Suprapubic skin (tissue), 4 donors: ENCODE results near the gene TANC1. TPM values are rescaled to one million over a fixed set of nuclear protein-coding genes. Genes with fewer than 3 reads are reported as not detected.
A peak's percentile ranks its signal among the peaks of the same experiment; 100 is the strongest.

ENCODE experiments used
- DNase-seq, 2 donors: peaks; one replicate each; pipeline ENCODE4 v3.0.0-alpha.2; 2019; ENCODE audit warnings: low spot score in 2 of 2
- H3K27ac ChIP-seq: fragments of 200-600 bp; sonication (generic); one replicate; pipeline ENCODE4 v1.5.1; 2019
- H3K27me3 ChIP-seq: fragments of 200-600 bp; sonication (generic); one replicate; pipeline ENCODE4 v1.5.1; 2019
- H3K36me3 ChIP-seq: fragments of 200-600 bp; sonication (generic); one replicate; pipeline ENCODE4 v1.5.1; 2019
- H3K4me1 ChIP-seq: fragments of 200-600 bp; sonication (generic); one replicate; pipeline ENCODE4 v1.5.1; 2019
- H3K4me3 ChIP-seq: fragments of 200-600 bp; sonication (generic); one replicate; pipeline ENCODE4 v1.5.1; 2019; ENCODE audit warnings: mild to moderate bottlenecking
- H3K9me3 ChIP-seq: fragments of 200-600 bp; sonication (generic); one replicate; pipeline ENCODE4 v1.5.1; 2019
- CTCF ChIP-seq, 2 donors: fragments of 200-600 bp in 1 of 2; fragments of 450-650 bp in 1 of 2; sonication (generic) in 1 of 2; IDR thresholded peaks; one replicate each; pipeline ENCODE4 v1.5.1; 2016 to 2019; ENCODE audit warnings: antibody characterized with exemption in 2 of 2, mild to moderate bottlenecking in 1 of 2, moderate library complexity in 1 of 2
- EP300 ChIP-seq: sonication (generic); formaldehyde crosslinking; IDR thresholded peaks from one replicate; pipeline ENCODE4 v1.6.1; 2017; ENCODE audit warnings: antibody characterized with exemption
- POLR2A ChIP-seq, 2 donors: fragments of 450-650 bp; IDR thresholded peaks; one replicate each; pipeline ENCODE4 v1.6.1; 2017; ENCODE audit warnings: antibody characterized with exemption in 2 of 2, mild to moderate bottlenecking in 2 of 2, moderate library complexity in 2 of 2
- POLR2AphosphoS5 ChIP-seq, 3 donors: sonication (generic); formaldehyde crosslinking; IDR thresholded peaks; one replicate each; pipeline ENCODE4 v1.6.1; 2017; ENCODE audit warnings: antibody characterized with exemption in 3 of 3
- WGBS: methylation state at CpG from one replicate; pipeline ENCODE4 v1.1.5; 2018; 5-methylcytosine and 5-hydroxymethylcytosine counted together
- total RNA-seq, 4 donors: library from RNA; depleted of rRNA; stranded (reverse); fragments of >200 nt; gene quantifications; one replicate each; pipeline ENCODE4 v1.1.0, GENCODE V29; 2016

The TANC1 gene
- total RNA-seq, 4 donors from 2014 or later: 57.6 to 260 (median 88.3) TPM

- H3K27me3 ChIP-seq: no peaks in the 10 kb centered on the region
- H3K36me3 ChIP-seq: peaks cover 11% of the 10 kb centered on the region
- no peak overlapping the region for H3K4me3 ChIP-seq
- DNase-seq: no peak
- H3K27ac ChIP-seq: no peak overlapping the region
- H3K9me3 ChIP-seq: no peaks in the 10 kb centered on the region
- WGBS: 64% methylated on average over 3 of the region's 3 CpGs
- H3K4me1 ChIP-seq: peaks cover 27% of the 10 kb centered on the region
- TF ChIP-seq EP300: no peak
- no peak for TF ChIP-seq POLR2A (IDR thresholded peaks at IDR 0.05)
- TF ChIP-seq POLR2AphosphoS5 (IDR thresholded peaks at IDR 0.05): no peak
- no peak for TF ChIP-seq CTCF (IDR thresholded peaks at IDR 0.05)
Measured at GRCh38 chr2:159164457-159164911, 196.0 kb downstream of the TANC1 start.

GRCh38 chr2:159165048-159165447, 196.6 kb downstream of the TANC1 start:
- TF ChIP-seq POLR2AphosphoS5 (IDR thresholded peaks at IDR 0.05) (no peak), EP300 (no peak), POLR2A (IDR thresholded peaks at IDR 0.05) (no peak), CTCF (IDR thresholded peaks at IDR 0.05) (no peak)
- WGBS: 78% methylated on average over 4 of the region's 4 CpGs
- H3K9me3 ChIP-seq: no peaks in the 10 kb centered on the region
- peaks cover 27% of the 10 kb centered on the region for H3K4me1 ChIP-seq
- DNase-seq: no peak
- H3K4me3 ChIP-seq: no peak overlapping the region
- H3K27ac ChIP-seq: no peak overlapping the region
- H3K36me3 ChIP-seq: peaks cover 11% of the 10 kb centered on the region
- H3K27me3 ChIP-seq: no peaks in the 10 kb centered on the region

- Histone ChIP-seq H3K36me3 (peaks cover 24% of the 10 kb centered on the region), H3K27me3 (no peaks in the 10 kb centered on the region), H3K4me3 (no peak overlapping the region), H3K9me3 (no peaks in the 10 kb centered on the region), H3K4me1 (peaks cover 12% of the 10 kb centered on the region), H3K27ac (no peak overlapping the region)
- no peak for DNase-seq
- 71% methylated on average over 1 of the region's 1 CpG for WGBS
- TF ChIP-seq CTCF (IDR thresholded peaks at IDR 0.05): peak in 1 of 2 donors; percentile 37
- TF ChIP-seq EP300: no peak
Measured at GRCh38 chr2:159168707-159169106, 200.3 kb downstream of the TANC1 start.

- no peak for DNase-seq
- no peak for TF ChIP-seq EP300
- TF ChIP-seq POLR2AphosphoS5 (IDR thresholded peaks at IDR 0.05): no peak
- TF ChIP-seq CTCF (IDR thresholded peaks at IDR 0.05): no peak
- TF ChIP-seq POLR2A (IDR thresholded peaks at IDR 0.05): no peak
- no peaks in the 10 kb centered on the region for H3K27me3 ChIP-seq
- no peak overlapping the region for H3K4me3 ChIP-seq
- no peaks in the 10 kb centered on the region for H3K9me3 ChIP-seq
- peaks cover 29% of the 10 kb centered on the region for H3K36me3 ChIP-seq
- no peak overlapping the region for H3K27ac ChIP-seq
- H3K4me1 ChIP-seq: peaks cover 12% of the 10 kb centered on the region
- 48% methylated on average over 6 of the region's 6 CpGs for WGBS
Measured at GRCh38 chr2:159169187-159169586, 200.7 kb downstream of the TANC1 start.

- no peak overlapping the region for H3K27ac ChIP-seq
- peaks cover 50% of the 10 kb centered on the region for H3K36me3 ChIP-seq
- H3K4me1 ChIP-seq: peaks cover 12% of the 10 kb centered on the region
- H3K27me3 ChIP-seq: no peaks in the 10 kb centered on the region
- DNase-seq: no peak
- no peak overlapping the region for H3K4me3 ChIP-seq
- TF ChIP-seq CTCF (IDR thresholded peaks at IDR 0.05) (no peak), EP300 (no peak), POLR2A (IDR thresholded peaks at IDR 0.05) (no peak), POLR2AphosphoS5 (IDR thresholded peaks at IDR 0.05) (no peak)
- H3K9me3 ChIP-seq: no peaks in the 10 kb centered on the region
- WGBS: 85% methylated on average over 3 of the region's 3 CpGs
Measured at GRCh38 chr2:159172403-159172802, 204.0 kb downstream of the TANC1 start.
